PC-3 (cell line): ENCODE measurements around the gene FEN1. TPM values are rescaled to one million over a fixed set of nuclear protein-coding genes. Genes with fewer than 3 reads are reported as not detected.
A peak's percentile ranks its signal among the peaks of the same experiment; 100 is the strongest.

Experiments used
- ATAC-seq: fragments of 200-7000 bp; cut with Tn5 transposase; 2 replicates; pipeline ENCODE4 v1.9.1; 2020; ENCODE audit warnings: mild to moderate bottlenecking, moderate library complexity
- BruUV-seq: library from RNA; stranded (reverse); fragments of 400-500 nt; replicated peaks from 2 replicates; lab custom pipeline; 2021; lab: Mats Ljungman, UMichigan
- CTCF ChIA-PET: fragments of 300-600 bp; sonication (Branson Sonifier 250); formaldehyde crosslinking; loops from one replicate; lab custom pipeline; 2022; ENCODE audit warnings: antibody characterized with exemption; lab: Charles Lee
- POLR2A ChIA-PET: fragments of 300-600 bp; sonication (Branson Sonifier 250); formaldehyde crosslinking; loops from one replicate; lab custom pipeline; 2022; ENCODE audit warnings: antibody characterized with exemption; ENCODE audit not compliant: unreplicated experiment; lab: Charles Lee
- DNase-seq: peaks from one replicate; pipeline ENCODE4 v3.0.0-alpha.2; 2015
- H2AFZ ChIP-seq: fragments of 300-600 bp; sonication (generic); 2 replicates; pipeline ENCODE4 v1.6.0; 2016; ENCODE audit warnings: antibody characterized with exemption, low read length
- H3F3A ChIP-seq: fragments of 300-600 bp; sonication (generic); one replicate; pipeline ENCODE4 v1.6.0; 2017; ENCODE audit warnings: antibody characterized with exemption, low read length, control low read depth, mild to moderate bottlenecking; ENCODE audit not compliant: unreplicated experiment
- H3K27ac ChIP-seq: fragments of 300-600 bp; sonication (generic); 2 replicates; pipeline ENCODE4 v1.5.1; 2016; ENCODE audit warnings: mild to moderate bottlenecking, low read length
- H3K27me3 ChIP-seq: fragments of 300-600 bp; sonication (generic); 2 replicates; pipeline ENCODE4 v1.6.1; 2016; ENCODE audit warnings: low read length, mixed read lengths
- H3K36me3 ChIP-seq: fragments of 300-600 bp; sonication (generic); 2 replicates; pipeline ENCODE4 v1.6.1; 2016; ENCODE audit warnings: low read depth, mixed run types, low read length, mixed read lengths
- H3K4me1 ChIP-seq: fragments of 300-600 bp; sonication (generic); 2 replicates; pipeline ENCODE4 v1.5.1; 2016; ENCODE audit warnings: low read length; ENCODE audit not compliant: insufficient read depth
- H3K4me2 ChIP-seq: fragments of 300-600 bp; sonication (generic); 2 replicates; pipeline ENCODE4 v1.6.0; 2016; ENCODE audit warnings: low read length
- H3K4me3 ChIP-seq: fragments of 300-600 bp; sonication (generic); 2 replicates; pipeline ENCODE4 v1.5.1; 2016; ENCODE audit warnings: mild to moderate bottlenecking, low read length, mixed read lengths
- H3K79me2 ChIP-seq: fragments of 300-600 bp; sonication (generic); 2 replicates; pipeline ENCODE4 v1.6.1; 2017; ENCODE audit warnings: low read length, mixed read lengths
- H3K9ac ChIP-seq: fragments of 300-600 bp; sonication (generic); 2 replicates; pipeline ENCODE4 v1.6.0; 2016; ENCODE audit warnings: mild to moderate bottlenecking, low read length
- H3K9me2 ChIP-seq: fragments of 300-600 bp; sonication (generic); replicated peaks from 2 replicates; pipeline ENCODE4 v1.6.1; 2016; ENCODE audit warnings: mixed run types, low read length, mixed read lengths
- H3K9me3 ChIP-seq: fragments of 300-600 bp; sonication (generic); 2 replicates; pipeline ENCODE4 v1.6.1; 2016; ENCODE audit warnings: low read length, mixed read lengths
- H4K20me1 ChIP-seq: fragments of 300-600 bp; sonication (generic); 2 replicates; pipeline ENCODE4 v1.6.1; 2016; ENCODE audit warnings: low read length, mixed read lengths
- EZH2 ChIP-seq: fragments of 300-600 bp; sonication (generic); IDR thresholded peaks from one replicate; pipeline ENCODE4 v1.6.1; 2017; ENCODE audit warnings: antibody characterized with exemption, mild to moderate bottlenecking, low read length; ENCODE audit not compliant: unreplicated experiment
- EZH2phosphoT487 ChIP-seq: fragments of 300-600 bp; sonication (generic); IDR thresholded peaks from 2 replicates; pipeline ENCODE4 v1.6.1; 2018; ENCODE audit warnings: mild to moderate bottlenecking, antibody characterized with exemption, low read length, borderline replicate concordance
- intact Hi-C: fragments of 100-400 bp; cut with micrococcal nuclease; formaldehyde crosslinking; loops from 2 replicates; pipeline ENCODE4 v1.9.0; 2023
- total RNA-seq: library from RNA; depleted of rRNA; stranded (reverse); fragments of >200 nt; gene quantifications from 2 replicates; pipeline ENCODE4 v1.2.3, GENCODE V29; 2014
- TF ChIP-seq, protein P1 (sequence below): fragments of 300-600 bp; sonication (generic); conservative IDR thresholded peaks from 2 replicates; pipeline ENCODE4 v1.5.1; 2017; ENCODE audit warnings: antibody characterized with exemption, low read depth, mild to moderate bottlenecking, low read length

FEN1 gene
- total RNA-seq, 1 experiment from 2014 or later = 132 TPM

DNA sequence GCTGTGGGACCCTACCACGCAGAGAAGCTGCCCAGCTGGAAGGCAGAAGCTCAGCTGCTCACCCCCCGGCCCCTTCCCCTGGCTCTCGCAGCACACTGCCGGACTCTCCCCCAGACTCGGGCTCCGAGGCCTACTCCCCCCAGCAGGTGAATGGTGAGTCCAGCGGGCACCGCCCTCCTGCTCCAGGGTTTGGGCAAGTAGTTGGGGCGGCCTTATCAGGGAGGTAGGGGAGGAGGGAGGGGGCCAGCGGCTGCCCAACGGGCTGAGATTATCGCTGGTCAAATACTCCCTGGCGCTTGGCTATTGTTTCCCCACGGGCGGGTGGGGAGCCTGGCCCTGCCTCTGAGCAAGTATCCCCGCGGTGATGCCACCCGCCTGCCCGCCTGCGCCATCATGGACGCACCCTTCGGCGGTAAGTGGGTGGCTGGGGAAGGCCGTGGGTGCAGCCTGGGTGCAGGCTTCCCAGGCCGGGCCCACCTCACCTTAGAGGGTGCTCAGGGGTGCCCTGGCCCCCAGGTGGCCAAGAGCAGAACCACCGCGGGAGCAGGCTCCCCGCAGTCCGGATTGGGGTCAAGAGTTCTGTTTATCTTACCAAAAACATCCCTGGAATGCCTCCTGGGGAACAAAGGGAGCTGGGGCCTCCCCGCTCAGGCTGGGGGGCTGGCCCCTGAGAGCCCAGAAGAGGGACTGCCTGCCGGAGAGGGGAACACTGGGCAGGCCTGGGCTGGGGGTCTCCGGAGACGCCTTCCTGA lies 23.4 kb upstream of the FEN1 start:
- H4K20me1 ChIP-seq = no peaks in the 10 kb centered on the region
- no peaks in the 10 kb centered on the region for H3K9me2 ChIP-seq
- CTCF ChIA-PET = no interaction called here
- no peaks in the 10 kb centered on the region for H3K9me3 ChIP-seq
- BruUV-seq = no TSS peak
- H3K27ac ChIP-seq = no peak overlapping the region
- H3F3A ChIP-seq = no peaks in the 10 kb centered on the region
- H2AFZ ChIP-seq = no peak overlapping the region
- no peak overlapping the region for H3K4me2 ChIP-seq
- no peak for TF ChIP-seq EZH2phosphoT487
- TF ChIP-seq, protein P1, sequence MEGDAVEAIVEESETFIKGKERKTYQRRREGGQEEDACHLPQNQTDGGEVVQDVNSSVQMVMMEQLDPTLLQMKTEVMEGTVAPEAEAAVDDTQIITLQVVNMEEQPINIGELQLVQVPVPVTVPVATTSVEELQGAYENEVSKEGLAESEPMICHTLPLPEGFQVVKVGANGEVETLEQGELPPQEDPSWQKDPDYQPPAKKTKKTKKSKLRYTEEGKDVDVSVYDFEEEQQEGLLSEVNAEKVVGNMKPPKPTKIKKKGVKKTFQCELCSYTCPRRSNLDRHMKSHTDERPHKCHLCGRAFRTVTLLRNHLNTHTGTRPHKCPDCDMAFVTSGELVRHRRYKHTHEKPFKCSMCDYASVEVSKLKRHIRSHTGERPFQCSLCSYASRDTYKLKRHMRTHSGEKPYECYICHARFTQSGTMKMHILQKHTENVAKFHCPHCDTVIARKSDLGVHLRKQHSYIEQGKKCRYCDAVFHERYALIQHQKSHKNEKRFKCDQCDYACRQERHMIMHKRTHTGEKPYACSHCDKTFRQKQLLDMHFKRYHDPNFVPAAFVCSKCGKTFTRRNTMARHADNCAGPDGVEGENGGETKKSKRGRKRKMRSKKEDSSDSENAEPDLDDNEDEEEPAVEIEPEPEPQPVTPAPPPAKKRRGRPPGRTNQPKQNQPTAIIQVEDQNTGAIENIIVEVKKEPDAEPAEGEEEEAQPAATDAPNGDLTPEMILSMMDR = peak; percentile 14; the same call in 1 of the 2 replicates
- no peaks in the 10 kb centered on the region for H3K36me3 ChIP-seq
- no peak overlapping the region for H3K9ac ChIP-seq
- no peaks in the 10 kb centered on the region for H3K79me2 ChIP-seq
- intact Hi-C loops = no loop called here
- H3K4me1 ChIP-seq = no peaks in the 10 kb centered on the region
- no peak overlapping the region for H3K4me3 ChIP-seq
- POLR2A ChIA-PET = no interaction called here
- no peak for DNase-seq
- H3K27me3 ChIP-seq = no peaks in the 10 kb centered on the region
- no peak for ATAC-seq

DNA sequence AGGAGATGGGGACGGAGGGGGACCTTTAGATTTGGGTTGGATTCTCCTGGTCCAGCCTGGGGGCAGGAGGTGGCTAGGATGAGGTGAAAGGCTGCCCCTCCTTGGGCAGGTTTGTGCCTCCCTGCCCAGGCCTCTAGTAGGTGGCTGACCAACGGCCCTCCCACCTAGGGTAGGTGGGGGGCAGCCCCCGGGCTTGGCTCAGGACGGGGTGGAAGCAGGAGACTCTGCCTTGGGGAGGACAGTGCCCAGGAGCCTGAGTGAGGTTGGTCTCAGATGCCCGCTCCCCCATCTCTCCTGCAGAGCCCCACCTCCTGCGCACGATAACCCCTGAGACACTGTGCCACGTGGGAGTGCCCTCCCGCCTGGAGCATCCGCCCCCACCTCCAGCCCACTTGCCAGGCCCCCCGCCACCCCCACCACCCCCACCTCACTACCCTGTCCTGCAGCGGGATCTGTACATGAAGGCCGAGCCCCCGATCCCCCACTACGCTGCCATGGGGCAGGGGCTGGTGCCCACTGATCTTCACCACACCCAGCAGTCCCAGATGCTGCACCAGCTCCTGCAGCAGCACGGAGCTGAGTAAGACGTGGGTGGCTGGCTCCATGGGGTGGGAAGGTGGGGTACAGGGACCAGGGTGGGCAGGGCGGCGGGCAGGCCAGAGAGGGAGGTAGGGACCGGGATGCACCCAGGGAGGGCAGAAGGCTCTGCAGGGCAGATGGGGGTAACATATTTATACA lies 22.6 kb upstream of the FEN1 start:
- no peak overlapping the region for H3K9ac ChIP-seq
- H3K9me3 ChIP-seq = no peaks in the 10 kb centered on the region
- no peaks in the 10 kb centered on the region for H3K36me3 ChIP-seq
- H3K9me2 ChIP-seq = no peaks in the 10 kb centered on the region
- H3K4me3 ChIP-seq = no peak overlapping the region
- no peak overlapping the region for H3K27ac ChIP-seq
- ChIA-PET POLR2A (no interaction called here), CTCF (no interaction called here)
- H2AFZ ChIP-seq = no peak overlapping the region
- no peak overlapping the region for H3K4me2 ChIP-seq
- no peaks in the 10 kb centered on the region for H3K79me2 ChIP-seq
- no peak for DNase-seq
- no peaks in the 10 kb centered on the region for H4K20me1 ChIP-seq
- no TSS peak for BruUV-seq
- no peaks in the 10 kb centered on the region for H3F3A ChIP-seq
- TF ChIP-seq EZH2 = no peak
- TF ChIP-seq, protein P1 = no peak
- TF ChIP-seq EZH2phosphoT487 = no peak
- H3K27me3 ChIP-seq = no peaks in the 10 kb centered on the region
- intact Hi-C loops = no loop called here
- ATAC-seq = no peak
- no peaks in the 10 kb centered on the region for H3K4me1 ChIP-seq
